AG09319 (cell line): ENCODE measurements around the gene HLA-DOB.

ENCODE experiments used
- DNase-seq: peaks from one replicate; pipeline ENCODE4 v3.0.0-alpha.2; 2010; ENCODE audit warnings: low read depth; ENCODE audit errors: extremely low read depth
- TF ChIP-seq, protein P1 (sequence below): IDR thresholded peaks from 2 replicates; pipeline ENCODE4 v1.5.1; 2011; ENCODE audit warnings: low read depth, mild to moderate bottlenecking, inconsistent platforms, low read length, moderate library complexity

Gene HLA-DOB

DNA sequence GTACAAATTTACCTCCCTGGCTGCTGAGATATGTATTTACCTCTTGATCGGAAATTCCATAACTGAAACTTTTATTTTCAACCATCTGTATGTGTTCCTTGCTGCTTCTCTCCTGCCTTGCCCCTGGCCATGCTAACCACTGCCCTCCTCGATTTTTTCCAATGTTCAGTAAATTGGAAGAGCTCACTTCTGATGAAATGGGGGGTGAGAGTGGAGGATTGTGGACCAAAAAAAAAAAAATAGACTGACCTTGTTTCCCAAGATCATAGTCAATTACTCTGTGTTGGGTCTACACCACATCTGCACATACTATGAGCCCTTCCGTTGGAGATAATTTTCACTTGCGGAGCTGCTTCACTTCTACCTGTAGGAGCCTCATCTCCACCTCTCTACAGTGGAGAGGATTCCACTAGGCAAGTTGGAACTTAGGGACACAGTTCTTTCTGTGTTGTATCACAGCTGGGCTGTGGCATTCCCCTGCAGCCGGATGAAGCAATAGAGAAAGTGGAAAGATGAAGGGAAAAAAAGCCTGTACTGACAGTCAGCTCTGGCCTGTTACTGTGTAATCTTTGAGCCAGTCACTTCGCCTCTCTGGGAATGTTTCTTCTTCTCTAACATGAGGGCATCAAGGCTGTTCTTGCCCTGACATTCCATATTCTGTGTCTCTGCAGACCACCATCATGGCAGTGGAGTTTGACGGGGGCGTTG, 38.8 kb upstream of the HLA-DOB start:
- no peak for DNase-seq
- TF ChIP-seq, protein P1, sequence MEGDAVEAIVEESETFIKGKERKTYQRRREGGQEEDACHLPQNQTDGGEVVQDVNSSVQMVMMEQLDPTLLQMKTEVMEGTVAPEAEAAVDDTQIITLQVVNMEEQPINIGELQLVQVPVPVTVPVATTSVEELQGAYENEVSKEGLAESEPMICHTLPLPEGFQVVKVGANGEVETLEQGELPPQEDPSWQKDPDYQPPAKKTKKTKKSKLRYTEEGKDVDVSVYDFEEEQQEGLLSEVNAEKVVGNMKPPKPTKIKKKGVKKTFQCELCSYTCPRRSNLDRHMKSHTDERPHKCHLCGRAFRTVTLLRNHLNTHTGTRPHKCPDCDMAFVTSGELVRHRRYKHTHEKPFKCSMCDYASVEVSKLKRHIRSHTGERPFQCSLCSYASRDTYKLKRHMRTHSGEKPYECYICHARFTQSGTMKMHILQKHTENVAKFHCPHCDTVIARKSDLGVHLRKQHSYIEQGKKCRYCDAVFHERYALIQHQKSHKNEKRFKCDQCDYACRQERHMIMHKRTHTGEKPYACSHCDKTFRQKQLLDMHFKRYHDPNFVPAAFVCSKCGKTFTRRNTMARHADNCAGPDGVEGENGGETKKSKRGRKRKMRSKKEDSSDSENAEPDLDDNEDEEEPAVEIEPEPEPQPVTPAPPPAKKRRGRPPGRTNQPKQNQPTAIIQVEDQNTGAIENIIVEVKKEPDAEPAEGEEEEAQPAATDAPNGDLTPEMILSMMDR, result no peak

DNA sequence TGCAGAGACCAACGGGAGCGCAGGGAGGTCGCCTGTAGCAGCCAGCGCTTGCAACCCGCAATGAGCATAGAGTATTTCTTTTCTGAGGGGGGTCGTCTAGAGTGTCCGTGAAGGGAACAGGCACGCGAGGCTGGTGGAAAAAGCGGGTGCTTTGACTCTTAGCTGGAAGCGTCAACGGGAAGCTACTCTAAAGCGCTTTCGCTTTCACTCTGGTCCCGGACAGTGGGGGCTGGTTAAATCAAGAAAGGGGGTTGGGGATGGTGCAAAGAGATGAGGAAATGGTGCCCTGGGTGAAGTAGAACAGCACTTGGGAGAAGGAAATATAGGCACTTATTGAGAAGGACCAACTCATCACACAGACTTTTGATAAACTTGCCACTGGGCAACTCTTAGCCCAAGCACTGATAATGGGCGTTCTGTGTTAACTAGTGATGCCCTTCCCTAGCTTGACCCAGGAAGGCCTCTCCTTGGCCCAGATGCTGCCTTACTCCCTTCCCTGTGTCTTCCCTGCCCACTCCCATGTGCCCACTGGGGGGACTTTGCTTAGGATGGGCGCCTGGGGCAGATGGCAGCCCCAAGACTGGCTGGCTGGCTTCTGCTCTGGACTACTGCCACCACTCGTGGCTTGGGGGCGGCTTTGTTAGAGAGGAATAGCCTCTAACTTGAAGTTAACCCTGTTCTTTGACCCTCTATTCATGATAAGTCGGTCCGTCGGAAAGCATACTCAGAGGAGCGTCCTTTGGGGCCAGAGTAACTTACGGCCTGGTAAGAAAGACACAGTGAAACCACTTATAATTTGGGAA, 37.8 kb upstream of the HLA-DOB start:
- TF ChIP-seq, protein P1, result no peak
- no peak for DNase-seq

DNA sequence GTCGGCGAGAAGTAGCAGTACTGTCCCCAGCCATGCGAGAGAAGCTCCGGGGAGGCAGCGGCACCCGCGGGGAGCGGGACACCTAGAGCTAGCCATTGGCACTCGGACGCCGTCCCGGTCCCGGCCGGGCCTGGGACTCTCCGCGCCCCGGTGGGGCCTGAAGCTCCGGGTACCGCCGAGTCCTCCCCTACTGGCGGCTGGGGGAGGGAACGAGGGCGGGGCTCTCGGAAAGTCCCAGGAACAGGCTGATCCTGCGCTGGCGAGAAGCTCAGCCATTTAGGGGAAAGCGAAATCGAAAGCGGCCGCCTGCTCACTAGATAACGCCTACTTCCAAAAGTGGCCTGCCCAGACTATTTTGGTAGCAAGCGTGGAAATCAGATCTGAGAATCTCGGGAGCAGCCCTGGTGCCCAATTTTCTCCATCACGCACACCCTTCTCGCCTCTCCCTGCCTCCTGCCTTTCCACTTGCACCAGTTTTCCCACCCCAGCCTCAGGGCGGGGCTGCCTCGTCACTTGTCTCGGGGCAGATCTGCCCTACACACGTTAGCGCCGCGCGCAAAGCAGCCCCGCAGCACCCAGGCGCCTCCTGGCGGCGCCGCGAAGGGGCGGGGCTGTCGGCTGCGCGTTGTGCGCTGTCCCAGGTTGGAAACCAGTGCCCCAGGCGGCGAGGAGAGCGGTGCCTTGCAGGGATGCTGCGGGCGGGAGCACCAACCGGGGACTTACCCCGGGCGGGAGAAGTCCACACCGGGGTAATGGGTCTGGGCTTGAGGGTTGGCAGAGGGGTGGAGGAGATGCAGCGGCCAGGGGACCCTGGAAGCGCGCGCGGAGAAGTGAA, 37.0 kb upstream of the HLA-DOB start, which contains the start of the genes PSMB9 and TAP1:
Gene PSMB9 (plus strand): TSS at position 652 of the 835 bp plus-strand sequence. CDS start 38 bp downstream, at position 690.
Gene TAP1 (minus strand): TSS at position 164 of the 835 bp plus-strand sequence. CDS start 68 bp downstream, at position 96.
- TF ChIP-seq, protein P1, result peak; percentile 62
- peak; percentile 82 for DNase-seq

DNA sequence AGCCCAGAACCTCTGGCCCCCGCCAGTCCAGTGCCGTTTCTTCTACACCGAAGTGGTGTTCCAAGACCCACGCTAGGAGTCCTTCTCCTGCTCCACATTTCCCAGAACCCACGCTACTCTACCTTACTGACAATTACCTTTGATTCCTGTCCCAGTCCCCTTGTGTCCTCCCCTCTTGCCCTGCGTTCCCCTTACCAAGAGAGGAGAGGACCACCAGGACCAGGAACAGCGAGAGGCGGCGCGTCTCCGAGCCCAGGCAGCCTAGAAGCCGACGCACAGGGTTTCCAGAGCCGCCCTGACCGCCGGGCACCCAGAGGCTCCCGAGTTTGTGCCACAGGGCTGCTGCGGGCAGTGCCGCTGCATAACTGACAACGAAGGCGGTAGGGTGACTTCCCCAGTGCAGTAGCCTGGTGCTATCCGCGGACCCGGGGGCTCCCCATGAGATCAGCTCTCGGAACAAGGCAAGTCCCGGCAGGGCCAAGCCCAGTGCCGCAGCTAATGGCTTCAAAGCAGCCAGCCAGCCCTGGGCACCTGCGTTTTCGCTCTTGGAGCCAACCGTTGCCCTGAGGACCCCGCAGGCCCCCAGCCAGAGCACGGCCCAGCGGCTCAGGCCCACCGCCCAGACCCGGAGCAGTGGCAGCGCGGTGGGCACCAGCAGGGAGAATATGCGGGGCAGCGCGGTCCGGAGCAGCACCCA, 36.2 kb upstream of the HLA-DOB start:
- TF ChIP-seq, protein P1, result no peak
- DNase-seq, result no peak

DNA sequence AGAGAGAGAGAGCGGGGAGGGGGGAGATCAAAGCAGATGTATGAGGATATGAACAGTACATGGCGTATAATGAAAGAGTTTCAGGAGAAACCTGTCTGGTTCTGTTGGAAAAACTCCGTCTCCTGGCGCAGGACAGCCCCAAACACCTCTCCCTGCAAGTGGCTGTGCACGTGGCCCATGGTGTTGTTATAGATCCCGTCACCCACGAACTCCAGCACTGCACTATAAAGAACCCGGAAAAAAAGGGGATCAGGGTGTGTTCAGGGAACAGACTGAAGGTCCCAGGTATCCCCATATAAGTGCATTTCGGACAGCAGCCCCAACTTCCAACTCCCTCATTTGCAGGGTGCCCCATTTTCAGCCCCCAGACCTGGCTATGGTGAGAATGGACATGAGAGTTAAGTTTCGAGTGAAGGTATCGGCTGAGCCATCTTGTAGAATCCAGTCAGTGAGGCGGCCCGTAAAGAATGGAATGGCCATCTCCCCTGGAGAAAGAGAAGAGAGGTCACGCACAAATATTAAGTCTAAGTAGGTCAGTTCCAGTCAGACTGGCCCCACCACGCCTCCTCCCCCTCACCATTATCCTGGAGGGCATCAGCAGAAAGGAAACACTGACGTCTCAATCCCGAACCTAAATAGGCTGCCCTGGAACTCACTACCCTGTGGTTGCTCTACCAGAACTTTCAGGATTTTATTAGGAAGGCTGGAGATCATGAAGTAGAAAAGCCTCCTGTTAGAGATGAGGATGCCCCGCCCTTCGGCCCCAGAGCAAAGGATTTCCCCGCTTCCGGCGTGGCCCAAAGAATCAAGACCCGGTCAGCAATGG, 35.4 kb upstream of the HLA-DOB start:
- TF ChIP-seq, protein P1, result no peak
- no peak for DNase-seq

DNA sequence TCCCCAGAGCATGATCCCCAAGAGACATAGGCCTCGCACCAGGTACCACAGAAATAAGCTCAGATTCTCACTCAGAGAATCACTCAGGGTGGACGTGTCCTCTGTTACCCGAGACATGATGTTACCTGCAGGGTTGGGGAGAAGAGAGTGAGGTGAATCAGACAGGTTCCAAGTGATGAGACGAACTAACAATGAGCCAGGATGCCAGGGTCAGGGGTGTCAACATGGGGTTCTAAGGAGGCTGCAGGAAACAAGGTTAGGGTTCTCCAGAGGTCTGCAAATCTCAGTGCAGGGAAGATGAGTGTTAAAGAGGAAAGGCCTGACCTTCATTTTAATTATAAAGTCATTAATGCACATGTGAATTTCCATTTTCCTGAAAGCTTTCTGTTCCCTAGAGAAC, 34.2 kb upstream of the HLA-DOB start:
- DNase-seq, result no peak
- TF ChIP-seq, protein P1, result no peak
